ENCODE results near the gene WDR38. TPM values are rescaled to one million over a fixed set of nuclear protein-coding genes. Genes with fewer than 3 reads are reported as not detected.
A peak's percentile ranks its signal among the peaks of the same experiment; 100 is the strongest.

Gene WDR38
- total RNA-seq, 1 experiment from 2014 or later, result not detected

- POLR2A ChIA-PET, result interaction anchor here (0.9 to 1.7 kb wide), 3 partner anchors 71 to 75 kb away, joined by 3 to 6 read pairs (median 3); partner anchors contain the start of gene NR6A1
- no TSS peak for BruUV-seq (replicated peaks)
- DNase-seq (ENCODE audit: unreplicated experiment), result no peak
Measured at GRCh38 chr9:124846969-124847368, 6.3 kb upstream of the WDR38 start.

GRCh38 chr9:124849801-124850200 is 3.5 kb upstream of the WDR38 start:
- TF ChIP-seq CTCF (IDR thresholded peaks at IDR 0.05; ENCODE audit: unreplicated experiment), result no peak
- ChIA-PET POLR2A (interaction anchor here (1.1 to 15.3 kb wide), 4 partner anchors 12 to 76 kb away, joined by 3 to 299 read pairs (median 5); partner anchors contain the start of genes NR6A1, OLFML2A and RPL35), CTCF (interaction anchor here (0.6 to 29.4 kb wide), 5 partner anchors 13 to 75 kb away, joined by 3 to 927 read pairs (median 64); partner anchors contain the start of genes NR6A1 and OLFML2A)
- no peak for DNase-seq (ENCODE audit: unreplicated experiment)
- no TSS peak for BruUV-seq (replicated peaks)
- Mint-ChIP-seq H3K4me3 (ENCODE audit: unreplicated experiment) (no peak overlapping the region), H3K27ac (ENCODE audit: low read depth, unreplicated experiment) (no peak overlapping the region), H3K36me3 (ENCODE audit: insufficient read depth, unreplicated experiment) (no peaks in the 10 kb centered on the region), H3K9me3 (ENCODE audit: unreplicated experiment) (no peaks in the 10 kb centered on the region), H3K27me3 (ENCODE audit: insufficient read depth, unreplicated experiment) (no peaks in the 10 kb centered on the region), H3K4me1 (ENCODE audit: insufficient read depth, unreplicated experiment) (peaks cover 6% of the 10 kb centered on the region)
- intact Hi-C loops (cut with micrococcal nuclease), result loop anchor here (5.0 kb wide), 1 partner anchor 38 kb away; no protein-coding TSS in a partner anchor

More at GRCh38 chr9:124846969-124847368, 6.3 kb upstream of the WDR38 start:
- no peaks in the 10 kb centered on the region for H3K4me1 Mint-ChIP-seq (ENCODE audit: insufficient read depth, unreplicated experiment)
- no peak overlapping the region for H3K27ac Mint-ChIP-seq (ENCODE audit: low read depth, unreplicated experiment)
- H3K36me3 Mint-ChIP-seq (ENCODE audit: insufficient read depth, unreplicated experiment), result no peaks in the 10 kb centered on the region
- H3K9me3 Mint-ChIP-seq (ENCODE audit: unreplicated experiment), result no peaks in the 10 kb centered on the region
- H3K27me3 Mint-ChIP-seq (ENCODE audit: insufficient read depth, unreplicated experiment), result no peaks in the 10 kb centered on the region
- TF ChIP-seq CTCF (IDR thresholded peaks at IDR 0.05; ENCODE audit: unreplicated experiment), result no peak
- CTCF ChIA-PET, result interaction anchor here (0.5 to 29.4 kb wide), 7 partner anchors 9 to 417 kb away, joined by 3 to 927 read pairs (median 4); partner anchors contain the start of genes NR6A1 and OLFML2A
- H3K4me3 Mint-ChIP-seq (ENCODE audit: unreplicated experiment), result no peak overlapping the region
- intact Hi-C loops (cut with micrococcal nuclease), result no loop called here

- Mint-ChIP-seq H3K27me3 (ENCODE audit: insufficient read depth, unreplicated experiment) (no peaks in the 10 kb centered on the region), H3K36me3 (ENCODE audit: insufficient read depth, unreplicated experiment) (peaks cover 14% of the 10 kb centered on the region), H3K27ac (ENCODE audit: low read depth, unreplicated experiment) (no peak overlapping the region), H3K9me3 (ENCODE audit: unreplicated experiment) (no peaks in the 10 kb centered on the region), H3K4me1 (ENCODE audit: insufficient read depth, unreplicated experiment) (peaks cover 6% of the 10 kb centered on the region), H3K4me3 (ENCODE audit: unreplicated experiment) (peak overlapping the region; percentile 54)
- ChIA-PET POLR2A (interaction anchor here (1.0 to 15.3 kb wide), 9 partner anchors 11 to 79 kb away, joined by 3 to 299 read pairs (median 7); partner anchors contain the start of genes ARPC5L, NR6A1, OLFML2A and RPL35), CTCF (interaction anchor here (0.5 to 29.4 kb wide), 33 partner anchors 8 to 1296 kb away, joined by 3 to 927 read pairs (median 4); partner anchors contain the start of genes NR6A1 and OLFML2A)
- no TSS peak for BruUV-seq (replicated peaks)
- no peak for TF ChIP-seq CTCF (IDR thresholded peaks at IDR 0.05; ENCODE audit: unreplicated experiment)
- intact Hi-C loops (cut with micrococcal nuclease), result loop anchor here (2.0 to 5.0 kb wide), 2 partner anchors 40 to 139 kb away; no protein-coding TSS in a partner anchor
- DNase-seq (ENCODE audit: unreplicated experiment), result no peak
Measured at GRCh38 chr9:124852121-124852828, 985 bp upstream of the WDR38 start.

GRCh38 chr9:124853605-124854143 is 414 bp downstream of the WDR38 start:
- BruUV-seq (replicated peaks), result no TSS peak
- Mint-ChIP-seq H3K27ac (ENCODE audit: low read depth, unreplicated experiment) (no peak overlapping the region), H3K36me3 (ENCODE audit: insufficient read depth, unreplicated experiment) (peaks cover 26% of the 10 kb centered on the region), H3K4me1 (ENCODE audit: insufficient read depth, unreplicated experiment) (peaks cover 6% of the 10 kb centered on the region), H3K4me3 (ENCODE audit: unreplicated experiment) (peak overlapping the region; percentile 54), H3K9me3 (ENCODE audit: unreplicated experiment) (no peaks in the 10 kb centered on the region), H3K27me3 (ENCODE audit: insufficient read depth, unreplicated experiment) (no peaks in the 10 kb centered on the region)
- intact Hi-C loops (cut with micrococcal nuclease), result loop anchor here (1.0 to 5.0 kb wide), 4 partner anchors 41 to 141 kb away; no protein-coding TSS in a partner anchor
- CTCF ChIA-PET, result interaction anchor here (0.6 to 29.4 kb wide), 25 partner anchors 11 to 399 kb away, joined by 3 to 927 read pairs (median 6); partner anchors contain the start of genes NR6A1 and OLFML2A
- POLR2A ChIA-PET, result interaction anchor here (0.7 to 15.3 kb wide), 10 partner anchors 9 to 80 kb away, joined by 3 to 299 read pairs (median 6); partner anchors contain the start of genes ARPC5L, NR6A1, OLFML2A and RPL35
- no peak for TF ChIP-seq CTCF (IDR thresholded peaks at IDR 0.05; ENCODE audit: unreplicated experiment)
- no peak for DNase-seq (ENCODE audit: unreplicated experiment)

Data from MCF 10A (cell line).